Small intestine (tissue), 7 donors: ENCODE measurements around the gene MYOM3. TPM values are rescaled to one million over a fixed set of nuclear protein-coding genes. Genes with fewer than 3 reads are reported as not detected.

ENCODE experiments used
- DNase-seq, 2 donors: peaks; one replicate each; pipeline versions ENCODE4 v3.0.0 to v3.0.0-alpha.2; 2013
- FAIRE-seq: peaks from 2 replicates; lab custom pipeline; 2012; peaks lifted over from hg19 to GRCh38; lab: Jason Lieb, UNC
- H3K27ac ChIP-seq, 3 donors: one replicate each; pipeline ENCODE4 v1.5.1; 2013; ENCODE audit warnings: low read length in 2 of 3, mild to moderate bottlenecking in 2 of 3, control low read depth in 1 of 3, inconsistent platforms in 1 of 3, low read depth in 1 of 3, moderate library complexity in 1 of 3
- H3K27me3 ChIP-seq, 3 donors: one replicate each; pipeline ENCODE4 v1.6.1; 2013; ENCODE audit warnings: low read length in 3 of 3, inconsistent platforms in 1 of 3; ENCODE audit not compliant: control insufficient read depth in 3 of 3, insufficient read depth in 3 of 3
- H3K36me3 ChIP-seq, 3 donors: one replicate each; pipeline ENCODE4 v1.6.1; 2013; ENCODE audit warnings: low read length in 3 of 3, inconsistent platforms in 1 of 3, low read depth in 1 of 3, mild to moderate bottlenecking in 1 of 3, moderate library complexity in 1 of 3; ENCODE audit not compliant: control insufficient read depth in 3 of 3, insufficient read depth in 2 of 3
- H3K4me1 ChIP-seq, 3 donors: one replicate each; pipeline ENCODE4 v1.6.1; 2013; ENCODE audit warnings: low read length in 2 of 3, inconsistent platforms in 1 of 3, low read depth in 1 of 3, mild to moderate bottlenecking in 1 of 3, moderate library complexity in 1 of 3; ENCODE audit not compliant: control insufficient read depth in 3 of 3, insufficient read depth in 2 of 3
- H3K4me3 ChIP-seq, 3 donors: one replicate each; pipeline ENCODE4 v1.5.1; 2013; ENCODE audit warnings: low read length in 3 of 3, control low read depth in 1 of 3, inconsistent platforms in 1 of 3, low read depth in 1 of 3, mild to moderate bottlenecking in 1 of 3, moderate library complexity in 1 of 3
- H3K9me3 ChIP-seq, 2 donors: one replicate each; pipeline ENCODE4 v1.6.1; 2013; ENCODE audit warnings: low read depth in 1 of 2, low read length in 1 of 2; ENCODE audit not compliant: control insufficient read depth in 2 of 2, insufficient read depth in 1 of 2
- WGBS, 3 donors: extraction: QIAGEN DNeasy Blood & Tissue Kit; methylation state at CpG; one replicate each; pipeline ENCODE4 v1.1.7; 2013; 5-methylcytosine and 5-hydroxymethylcytosine counted together
- polyA plus RNA-seq, 4 donors: library from polyadenylated mRNA; stranded (reverse) in 3 of 4; unstranded in 1 of 4; fragments of 200-250 nt in 3 of 4; fragments of 120-200 nt in 1 of 4; gene quantifications; one replicate each; pipeline versions ENCODE4 v1.2.1 to v1.2.3, GENCODE V29; 2013
- donor health status: healthy with polysubstance abuse.
- donor health status: control.
- donor health status: control.
- donor health status: Bipolar disorder and iron deficiency.
- donor health status: healthy.

MYOM3 gene
- polyA plus RNA-seq, 4 donors, result 1.7 to 84.8 (median 5.7) TPM

GRCh38 chr1:24122776-24123175 is 10.8 kb upstream of the MYOM3 start:
- Histone ChIP-seq H3K9me3 (no peaks in the 10 kb centered on the region), H3K4me3 (no peak overlapping the region), H3K27ac (no peak overlapping the region), H3K27me3 (no peaks in the 10 kb centered on the region), H3K4me1 (peaks cover 0 to 43% (median 13%) of the 10 kb centered on the region in 3 donors), H3K36me3 (peaks cover 2 to 77% (median 12%) of the 10 kb centered on the region in 3 donors)
- WGBS, 3 donors, result 90 to 95% (median 91%) methylated on average over 7 of the region's 7 CpGs
- FAIRE-seq, result no peak
- DNase-seq, result no peak

DNA sequence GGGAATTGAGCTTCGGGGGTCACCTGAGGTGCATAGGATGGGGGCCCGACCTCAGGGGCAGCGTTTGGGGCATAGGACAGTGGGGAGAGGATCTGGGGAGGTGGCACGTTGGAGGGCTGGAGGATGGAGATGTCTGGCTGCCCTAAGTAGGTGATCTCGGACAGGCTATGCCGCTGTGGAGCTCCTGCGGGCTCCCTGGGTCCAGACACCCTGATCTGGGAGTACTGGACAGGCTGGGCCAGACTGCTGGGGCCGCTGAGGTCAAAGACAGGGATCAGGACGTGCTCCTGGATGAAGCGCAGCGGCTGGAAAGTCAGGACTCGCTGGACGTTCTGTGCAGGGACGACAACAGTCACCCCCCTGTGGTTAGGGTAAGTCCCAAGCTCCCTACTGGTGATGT is 9.5 kb upstream of the MYOM3 start:
- no peak for FAIRE-seq
- WGBS, 3 donors, result 73 to 85% (median 84%) methylated on average over 14 of the region's 14 CpGs
- Histone ChIP-seq H3K36me3 (peaks cover 2 to 74% (median 9%) of the 10 kb centered on the region in 3 donors), H3K4me1 (peaks cover 0 to 57% (median 13%) of the 10 kb centered on the region in 3 donors), H3K9me3 (no peaks in the 10 kb centered on the region), H3K27ac (peak overlapping the region; percentile 66 to 94 (median 88)), H3K4me3 (no peak overlapping the region), H3K27me3 (no peaks in the 10 kb centered on the region)
- no peak for DNase-seq

GRCh38 chr1:24120965-24121364 is 9.0 kb upstream of the MYOM3 start:
- Histone ChIP-seq H3K27me3 (no peaks in the 10 kb centered on the region), H3K9me3 (no peaks in the 10 kb centered on the region), H3K27ac (peak overlapping the region; percentile 66 to 94 (median 88)), H3K4me1 (peaks cover 0 to 61% (median 13%) of the 10 kb centered on the region in 3 donors), H3K4me3 (no peak overlapping the region), H3K36me3 (peaks cover under 1 to 73% (median 9%) of the 10 kb centered on the region in 3 donors)
- DNase-seq (no peak), FAIRE-seq (no peak)
- WGBS, 3 donors, result 46 to 52% (median 48%) methylated on average over 3 of the region's 3 CpGs

- H3K4me3 ChIP-seq, result no peak overlapping the region
- no peaks in the 10 kb centered on the region for H3K27me3 ChIP-seq
- peaks cover 0 to 64% (median 13%) of the 10 kb centered on the region in 3 donors for H3K4me1 ChIP-seq
- H3K36me3 ChIP-seq, result peaks cover 0 to 68% (median 9%) of the 10 kb centered on the region in 3 donors
- H3K27ac ChIP-seq, result peak overlapping the region; percentile 66 to 94 (median 88)
- FAIRE-seq (no peak), DNase-seq (peak; percentile 89 to 95)
- WGBS, 3 donors, result 10 to 44% (median 23%) methylated on average over 17 of the region's 17 CpGs
- H3K9me3 ChIP-seq, result no peaks in the 10 kb centered on the region
Observed at GRCh38 chr1:24119859-24120756, 8.2 kb upstream of the MYOM3 start.

- Histone ChIP-seq H3K27me3 (no peaks in the 10 kb centered on the region), H3K9me3 (no peaks in the 10 kb centered on the region), H3K27ac (peak overlapping the region; percentile 66 to 94 (median 88)), H3K36me3 (peaks cover 0 to 66% (median 9%) of the 10 kb centered on the region in 3 donors), H3K4me3 (no peak overlapping the region), H3K4me1 (peaks cover 0 to 70% (median 13%) of the 10 kb centered on the region in 3 donors)
- no peak for DNase-seq
- no peak for FAIRE-seq
- WGBS, 3 donors, result 34 to 50% (median 35%) methylated on average over 5 of the region's 5 CpGs
Observed at GRCh38 chr1:24119489-24119858, 7.5 kb upstream of the MYOM3 start.

DNA sequence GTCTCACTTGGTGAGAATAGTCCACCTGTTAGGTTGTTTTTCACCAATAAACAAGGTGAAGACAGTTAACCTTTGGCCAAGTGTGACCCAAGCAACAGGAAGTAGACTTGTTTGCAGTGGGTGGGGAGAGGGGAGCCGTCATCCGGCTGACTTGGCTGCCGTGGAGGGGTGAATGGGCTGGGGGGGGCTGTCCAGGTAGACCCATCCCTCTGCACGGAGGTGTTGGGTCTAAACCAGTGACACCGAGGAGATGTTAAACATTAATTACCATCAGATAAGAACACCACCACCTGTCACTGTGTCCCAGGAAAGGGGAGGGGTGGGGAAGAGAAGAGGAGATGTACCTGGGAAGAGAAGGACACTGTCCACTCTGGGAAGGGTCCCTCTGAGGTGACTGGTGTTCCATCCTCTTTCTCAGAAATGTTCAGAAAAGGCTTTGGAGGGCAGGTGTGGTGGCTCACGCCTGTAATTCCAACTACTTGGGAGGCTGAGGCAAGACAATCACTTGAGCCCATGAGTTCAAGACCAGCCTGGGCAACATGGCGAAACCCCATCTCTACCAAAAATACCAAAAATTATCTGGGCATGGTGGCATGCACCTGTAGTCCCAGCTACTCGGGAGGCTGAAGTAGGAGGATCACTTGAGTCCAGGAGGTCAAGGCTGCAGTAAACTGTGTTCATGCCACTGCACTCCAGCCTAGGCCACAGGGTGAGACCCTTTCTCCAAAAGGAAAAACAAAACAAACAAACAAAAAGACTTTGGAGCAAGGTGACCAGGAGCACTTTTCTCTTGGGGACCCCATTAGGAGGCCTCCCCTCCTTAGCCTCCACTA is 6.7 kb upstream of the MYOM3 start:
- no peak for FAIRE-seq

DNA sequence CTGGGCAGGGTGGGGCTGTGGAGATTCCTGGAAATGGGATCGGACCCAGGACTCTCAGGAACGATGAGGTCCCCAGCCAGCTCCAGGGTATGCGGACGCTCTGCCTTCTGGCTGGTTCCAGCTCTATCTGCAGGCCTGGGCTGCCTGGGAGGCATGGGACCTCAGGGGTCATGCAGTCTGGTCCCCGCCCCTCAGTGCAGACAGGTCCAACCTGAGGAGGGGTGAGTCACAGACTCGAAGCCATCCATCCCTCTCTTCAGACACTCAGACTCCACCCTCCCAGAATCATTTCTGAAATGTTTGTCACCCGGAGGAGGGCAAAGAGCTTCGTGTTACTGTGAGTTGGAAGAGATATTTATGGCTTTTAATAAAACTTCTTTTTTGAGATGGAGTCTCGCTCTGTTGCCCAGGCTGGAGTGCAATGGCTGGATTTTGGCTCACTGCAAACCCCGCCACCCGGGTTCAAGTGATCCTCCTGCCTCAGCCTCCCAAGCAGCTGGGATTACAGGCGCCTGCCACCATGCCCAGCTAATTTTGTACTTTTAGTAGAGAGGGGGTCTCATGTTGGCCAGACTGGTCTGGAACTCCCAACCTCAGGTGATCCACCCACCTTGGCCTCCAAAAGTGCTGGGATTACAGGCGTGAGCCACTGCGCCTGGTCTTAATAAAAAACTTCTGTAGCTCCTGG is 5.9 kb upstream of the MYOM3 start:
- peaks cover 0 to 50% (median 4%) of the 10 kb centered on the region in 3 donors for H3K36me3 ChIP-seq
- DNase-seq, result peak; percentile 67 to 86
- H3K9me3 ChIP-seq, result no peaks in the 10 kb centered on the region
- 52 to 73% (median 58%) methylated on average over 14 of the region's 14 CpGs for WGBS, 3 donors
- H3K4me1 ChIP-seq, result peaks cover 0 to 81% (median 13%) of the 10 kb centered on the region in 3 donors
- peaks cover 0 to 5% (median 0%) of the 10 kb centered on the region in 3 donors for H3K27me3 ChIP-seq
- H3K4me3 ChIP-seq, result no peak overlapping the region
- no peak for FAIRE-seq
- peak overlapping the region; percentile 59 to 94 (median 66) for H3K27ac ChIP-seq

More for the DNA sequence above, 6.7 kb upstream of the MYOM3 start:
- H3K4me1 ChIP-seq, result peaks cover 0 to 75% (median 13%) of the 10 kb centered on the region in 3 donors
- H3K9me3 ChIP-seq, result no peaks in the 10 kb centered on the region
- DNase-seq, result peak; percentile 65 to 94
- WGBS, 3 donors, result 32 to 60% (median 35%) methylated on average over 8 of the region's 8 CpGs
- H3K27ac ChIP-seq, result peak overlapping the region; percentile 66 to 94 (median 88)
- peaks cover 0 to 58% (median 9%) of the 10 kb centered on the region in 3 donors for H3K36me3 ChIP-seq
- peaks cover 0 to 2% (median 0%) of the 10 kb centered on the region in 3 donors for H3K27me3 ChIP-seq
- no peak overlapping the region for H3K4me3 ChIP-seq
